HUES48 (cell line): ENCODE results near the gene FBXO45.
"Not testable (repeated sequence)": the region's sequence is repeated elsewhere in the genome, so short reads cannot be mapped to it uniquely, and the experiment has no call there.

Experiments used
- H3K27ac ChIP-seq: one replicate; pipeline ENCODE4 v1.7.0; 2013; ENCODE audit warnings: low read depth, low read length, inconsistent platforms
- H3K27me3 ChIP-seq: 2 replicates; pipeline ENCODE4 v1.6.1; 2013; ENCODE audit warnings: mild to moderate bottlenecking, low read length; ENCODE audit not compliant: control insufficient read depth, insufficient read depth
- H3K36me3 ChIP-seq: 2 replicates; pipeline ENCODE4 v1.6.1; 2013; ENCODE audit warnings: low read length; ENCODE audit not compliant: control insufficient read depth, insufficient read depth
- H3K4me1 ChIP-seq: 2 replicates; pipeline ENCODE4 v1.6.1; 2013; ENCODE audit warnings: mild to moderate bottlenecking, low read length; ENCODE audit not compliant: control insufficient read depth, insufficient read depth
- H3K4me3 ChIP-seq: 2 replicates; pipeline ENCODE4 v1.5.1; 2013; ENCODE audit warnings: mild to moderate bottlenecking, low read depth, low read length
- H3K9ac ChIP-seq: 2 replicates; pipeline ENCODE4 v1.6.1; 2013; ENCODE audit warnings: mild to moderate bottlenecking, low read depth, low read length, moderate library complexity
- H3K9me3 ChIP-seq: 2 replicates; pipeline ENCODE4 v1.6.1; 2013; ENCODE audit warnings: low read length; ENCODE audit not compliant: control insufficient read depth, insufficient read depth

FBXO45 gene, protein sequence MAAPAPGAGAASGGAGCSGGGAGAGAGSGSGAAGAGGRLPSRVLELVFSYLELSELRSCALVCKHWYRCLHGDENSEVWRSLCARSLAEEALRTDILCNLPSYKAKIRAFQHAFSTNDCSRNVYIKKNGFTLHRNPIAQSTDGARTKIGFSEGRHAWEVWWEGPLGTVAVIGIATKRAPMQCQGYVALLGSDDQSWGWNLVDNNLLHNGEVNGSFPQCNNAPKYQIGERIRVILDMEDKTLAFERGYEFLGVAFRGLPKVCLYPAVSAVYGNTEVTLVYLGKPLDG

DNA sequence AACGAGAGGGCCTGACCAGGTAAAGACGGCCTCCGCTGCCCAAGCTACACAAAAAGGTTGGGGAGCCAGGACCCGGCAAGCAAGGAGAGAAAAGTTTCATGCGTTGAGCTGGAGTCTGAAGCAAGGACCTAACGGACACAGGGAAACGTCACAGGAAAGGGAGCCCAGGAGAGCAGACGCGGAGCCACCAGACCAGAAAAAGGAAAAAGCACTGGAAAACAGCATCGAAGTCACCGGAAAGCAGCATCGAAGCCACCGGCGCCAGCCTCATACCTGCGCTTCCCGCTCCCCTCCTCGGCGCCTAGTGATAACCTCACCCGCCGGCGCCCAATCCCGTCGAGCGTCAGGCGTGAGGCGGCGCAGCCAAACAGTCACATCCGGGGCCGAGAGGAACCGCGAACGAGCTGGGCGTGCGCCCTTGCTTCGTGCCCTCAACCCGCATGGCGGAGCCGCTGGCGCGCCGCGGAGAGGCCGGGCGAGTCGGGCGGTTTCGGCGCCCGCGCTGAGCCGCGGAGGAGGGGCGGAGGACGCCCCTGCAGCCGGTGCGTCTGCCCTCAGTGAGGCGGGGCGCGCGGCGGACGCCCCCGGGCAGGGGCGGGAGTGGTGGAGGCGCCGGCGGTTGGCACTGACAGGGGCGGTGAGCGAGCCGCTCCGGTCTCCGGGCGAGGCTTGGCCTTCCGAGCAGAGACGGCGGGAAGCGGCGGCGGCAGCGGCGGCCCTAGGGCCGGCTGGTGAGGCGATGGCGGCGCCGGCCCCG, at the start of gene FBXO45, which contains the start of gene WDR53:
Gene FBXO45, plus strand, starts transcription at position 415 of the 757 bp plus-strand sequence. Its CDS starts 325 bp downstream, at position 740.
Gene WDR53, minus strand, starts transcription at position 309 of the 757 bp plus-strand sequence. CDS start 7,079 bp downstream, outside the sequence.
- H3K4me3 ChIP-seq = peak within 1 kb of the TSS; percentile 95
- H3K9ac ChIP-seq = peak within 1 kb of the TSS; percentile 91
- peak within 1 kb of the TSS; percentile 89 for H3K27ac ChIP-seq
- H3K4me1 ChIP-seq = peaks cover 7% of the 10 kb centered on the region
- no peaks in the 10 kb centered on the region for H3K27me3 ChIP-seq
- no peaks in the 10 kb centered on the region; the same call in 1 of the 2 replicates for H3K36me3 ChIP-seq
- H3K9me3 ChIP-seq = no peaks in the 10 kb centered on the region

DNA sequence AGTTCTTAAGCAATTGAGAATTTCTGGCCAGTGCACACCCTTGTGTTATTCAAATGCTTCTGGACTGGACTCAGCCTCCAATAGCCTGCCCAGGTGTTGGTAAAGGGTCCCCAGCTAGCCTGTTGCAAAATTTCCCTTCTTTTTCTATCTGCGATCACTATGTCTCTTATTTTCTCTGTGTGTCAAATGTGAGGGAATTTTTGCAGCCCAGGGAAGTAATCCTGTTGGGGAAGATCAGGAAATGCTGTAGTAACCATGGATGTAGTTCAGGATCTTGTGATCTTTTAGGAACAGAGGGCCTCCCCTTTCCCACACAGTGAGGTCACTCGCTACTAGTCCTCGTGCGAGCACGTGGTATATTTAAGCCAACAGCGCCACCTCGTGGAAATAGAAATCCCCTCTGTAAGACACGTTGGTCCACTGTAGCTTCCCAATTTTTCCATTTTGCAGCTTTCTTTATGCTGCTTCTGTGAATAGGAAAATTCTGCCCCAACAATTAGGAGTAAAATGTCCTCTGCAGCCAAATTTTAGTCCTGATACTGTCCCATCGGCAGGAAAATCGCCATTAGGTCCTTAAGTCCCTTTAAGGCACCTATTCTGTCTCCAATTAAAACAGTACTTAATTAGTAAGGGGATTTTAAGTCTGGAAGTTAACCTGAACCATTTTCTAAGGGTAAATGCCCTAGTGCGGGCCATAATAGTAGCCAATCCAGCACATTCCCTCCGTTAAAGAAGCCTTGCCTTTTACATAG, 49.3 kb upstream of the FBXO45 start:
- Histone ChIP-seq H3K9me3 (peaks cover 48% of the 10 kb centered on the region), H3K4me3 (no peak overlapping the region), H3K27ac (no peak overlapping the region), H3K27me3 (no peaks in the 10 kb centered on the region), H3K4me1 (no peaks in the 10 kb centered on the region), H3K9ac (no peak overlapping the region), H3K36me3 (no peaks in the 10 kb centered on the region)

DNA sequence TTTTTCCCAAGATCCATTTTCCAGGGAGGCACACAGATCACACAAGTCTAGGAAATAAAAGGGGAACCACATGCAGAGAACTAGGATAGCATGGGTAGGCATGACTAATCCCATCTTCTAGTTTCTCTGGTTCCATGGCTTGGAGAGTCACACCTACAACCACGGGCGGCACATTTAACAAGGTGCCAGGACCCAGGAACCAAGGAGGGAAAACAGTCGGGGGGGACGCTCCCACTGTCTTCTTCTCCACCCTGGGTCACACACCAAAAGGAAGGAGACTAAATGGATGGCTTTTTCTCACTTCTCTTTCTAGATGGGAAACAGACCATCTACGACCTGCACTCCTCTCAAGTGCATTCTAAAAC, 48.8 kb upstream of the FBXO45 start:
- Histone ChIP-seq H3K9me3 (peaks cover 48% of the 10 kb centered on the region), H3K4me3 (no peak overlapping the region), H3K9ac (no peak overlapping the region), H3K4me1 (no peaks in the 10 kb centered on the region), H3K36me3 (no peaks in the 10 kb centered on the region), H3K27ac (no peak overlapping the region), H3K27me3 (no peaks in the 10 kb centered on the region)

DNA sequence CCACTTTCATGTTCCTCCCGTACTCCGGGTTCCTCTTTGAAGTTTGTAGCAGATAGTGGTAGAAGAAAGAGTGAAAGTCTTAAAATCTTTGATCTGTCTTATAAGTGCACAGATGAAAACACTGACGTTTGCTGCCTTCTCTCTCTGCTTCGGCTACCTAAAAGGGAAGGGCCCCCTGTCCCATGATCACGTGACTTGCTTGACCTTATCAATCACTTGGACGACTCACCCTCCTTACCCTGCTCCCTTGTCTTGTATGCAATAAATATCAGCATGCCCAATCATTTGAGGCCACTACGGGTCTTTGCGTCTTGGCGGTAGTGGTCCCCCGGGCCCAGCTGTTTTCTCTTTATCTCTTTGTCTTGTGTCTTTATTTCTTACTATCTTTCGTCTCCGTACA, 47.2 kb upstream of the FBXO45 start:
- H3K9me3 ChIP-seq = peaks cover 48% of the 10 kb centered on the region
- H3K4me1 ChIP-seq, H3K36me3 ChIP-seq: not testable (repeated sequence)

DNA sequence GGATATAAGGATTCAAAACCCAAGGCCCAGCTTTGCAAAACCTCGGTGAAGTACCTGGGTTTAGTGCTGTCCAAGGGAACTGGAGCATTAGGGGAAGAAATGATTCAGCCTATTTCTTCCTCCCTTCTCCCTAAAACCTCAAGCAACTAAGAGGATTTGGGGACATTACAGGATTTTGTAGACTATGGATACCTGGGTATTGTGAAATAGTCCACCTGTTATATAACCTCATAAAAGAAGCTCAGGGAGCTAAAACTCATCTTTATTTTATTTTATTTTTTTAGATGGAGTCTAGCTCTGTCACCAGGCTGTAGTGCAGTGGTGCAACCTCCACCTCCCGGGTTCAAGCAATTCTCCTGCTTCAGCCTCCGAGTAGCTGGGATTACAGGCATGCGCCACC, 44.6 kb upstream of the FBXO45 start:
- H3K9ac ChIP-seq = no peak overlapping the region
- peaks cover 31% of the 10 kb centered on the region for H3K9me3 ChIP-seq
- no peak overlapping the region for H3K27ac ChIP-seq
- H3K36me3 ChIP-seq = no peaks in the 10 kb centered on the region
- H3K4me3 ChIP-seq = no peak overlapping the region
- H3K4me1 ChIP-seq = no peaks in the 10 kb centered on the region
- no peaks in the 10 kb centered on the region for H3K27me3 ChIP-seq

More for the DNA sequence above, 47.2 kb upstream of the FBXO45 start:
- H3K9ac ChIP-seq, H3K4me3 ChIP-seq, H3K27ac ChIP-seq, H3K27me3 ChIP-seq: not testable (repeated sequence)

DNA sequence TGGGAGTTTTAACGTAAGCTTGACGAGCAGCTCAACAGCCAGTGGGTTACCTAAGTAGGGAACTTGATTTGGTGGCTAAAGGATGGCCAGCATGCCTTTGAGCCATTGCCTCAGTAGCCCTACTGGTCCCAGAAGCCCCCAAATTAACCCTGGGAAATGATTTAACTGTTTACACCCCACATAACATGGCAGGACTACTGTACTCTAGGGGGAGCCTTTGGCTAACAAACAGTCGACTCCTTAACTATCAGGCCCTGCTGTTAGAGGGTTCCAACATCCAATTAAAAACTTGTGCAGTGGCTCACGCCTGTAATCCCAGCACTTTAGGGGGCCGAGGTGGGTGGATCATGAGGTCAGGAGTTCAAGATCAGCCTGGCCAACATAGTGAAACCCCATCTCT, 43.9 kb upstream of the FBXO45 start:
- Histone ChIP-seq H3K27ac (no peak overlapping the region), H3K36me3 (no peaks in the 10 kb centered on the region), H3K9me3 (peaks cover 24% of the 10 kb centered on the region), H3K9ac (no peak overlapping the region), H3K4me1 (no peaks in the 10 kb centered on the region), H3K4me3 (no peak overlapping the region), H3K27me3 (no peaks in the 10 kb centered on the region)

DNA sequence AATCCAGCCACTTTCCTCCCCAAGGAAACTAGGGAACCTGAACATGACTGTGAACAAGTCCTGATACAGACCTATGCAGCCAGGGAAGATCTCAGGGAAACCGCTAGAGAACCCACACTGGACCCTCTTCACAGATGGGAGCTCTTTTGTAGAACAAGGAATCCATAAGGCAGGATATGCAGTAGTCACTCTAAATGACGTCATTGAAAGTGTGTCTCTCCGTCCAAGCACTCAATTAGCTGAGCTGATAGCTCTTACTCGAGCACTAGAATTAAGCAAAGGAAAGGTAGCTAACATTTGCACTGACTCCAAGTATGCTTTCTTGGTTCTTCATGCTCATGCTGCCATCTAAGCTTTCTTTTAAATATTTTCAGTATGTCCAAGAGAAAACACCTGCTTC, 43.3 kb upstream of the FBXO45 start:
- Histone ChIP-seq H3K36me3 (no peaks in the 10 kb centered on the region), H3K9me3 (peaks cover 18% of the 10 kb centered on the region), H3K4me3 (no peak overlapping the region), H3K9ac (no peak overlapping the region), H3K4me1 (no peaks in the 10 kb centered on the region), H3K27ac (no peak overlapping the region), H3K27me3 (no peaks in the 10 kb centered on the region)

DNA sequence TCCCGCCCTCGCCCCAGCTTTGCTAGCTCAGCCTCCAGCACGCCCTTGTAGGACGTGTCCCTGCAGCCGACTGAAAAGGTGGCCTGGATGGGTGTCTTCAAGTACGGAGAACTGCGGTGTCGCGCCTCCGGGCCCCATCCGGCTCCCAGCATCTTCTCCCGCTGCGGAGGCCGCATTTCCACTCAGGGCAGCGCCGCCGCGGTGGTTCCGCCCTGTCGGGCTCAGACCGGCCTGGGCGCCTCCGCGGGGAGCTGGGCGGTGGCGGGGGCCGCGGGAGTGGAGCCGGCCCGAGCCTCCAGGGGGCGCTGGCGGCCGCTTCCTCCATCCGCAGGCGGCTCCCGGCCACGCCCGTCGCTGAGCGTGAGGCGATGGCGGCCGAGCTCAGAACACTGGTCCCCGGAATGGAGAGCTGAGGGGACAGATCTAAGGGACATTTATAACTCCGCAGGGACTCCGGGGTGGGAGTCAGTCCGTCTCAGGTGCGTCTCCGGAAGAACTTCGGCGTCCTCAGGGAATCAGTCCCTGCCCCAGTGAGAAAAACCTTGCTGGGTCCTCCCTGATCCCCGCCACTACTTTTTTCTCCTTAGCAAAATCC, 39.7 kb upstream of the FBXO45 start:
- Histone ChIP-seq H3K9ac (peak overlapping the region; percentile 75), H3K36me3 (no peaks in the 10 kb centered on the region), H3K9me3 (peaks cover 7% of the 10 kb centered on the region; the same call in 1 of the 2 replicates), H3K27ac (no peak overlapping the region), H3K4me1 (peaks cover 7% of the 10 kb centered on the region; the same call in 1 of the 2 replicates), H3K4me3 (peak overlapping the region; percentile 66), H3K27me3 (no peaks in the 10 kb centered on the region)

DNA sequence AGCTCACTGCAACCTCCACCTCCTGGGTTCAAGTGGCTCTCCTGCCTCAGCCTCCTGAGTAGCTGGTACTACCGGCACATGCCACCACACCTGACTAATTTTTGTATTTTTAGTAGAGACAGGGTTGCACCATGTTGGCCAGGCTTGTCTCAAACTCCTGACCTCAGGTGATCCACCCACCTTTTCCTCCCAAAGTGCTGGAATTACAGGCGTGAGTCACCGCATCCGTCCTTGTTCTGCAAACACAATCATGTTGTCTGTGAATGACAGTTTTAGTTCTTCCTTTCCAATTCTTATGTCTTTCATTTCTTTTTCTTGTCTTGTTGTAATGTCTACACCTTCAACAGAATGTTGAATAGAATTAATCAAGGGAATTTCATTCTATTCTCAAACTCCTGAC, 37.0 kb upstream of the FBXO45 start:
- Histone ChIP-seq H3K9ac (no peak overlapping the region), H3K9me3 (peaks cover 7% of the 10 kb centered on the region; the same call in 1 of the 2 replicates), H3K36me3 (no peaks in the 10 kb centered on the region), H3K27ac (no peak overlapping the region), H3K27me3 (no peaks in the 10 kb centered on the region), H3K4me3 (no peak overlapping the region), H3K4me1 (peaks cover 7% of the 10 kb centered on the region; the same call in 1 of the 2 replicates)

DNA sequence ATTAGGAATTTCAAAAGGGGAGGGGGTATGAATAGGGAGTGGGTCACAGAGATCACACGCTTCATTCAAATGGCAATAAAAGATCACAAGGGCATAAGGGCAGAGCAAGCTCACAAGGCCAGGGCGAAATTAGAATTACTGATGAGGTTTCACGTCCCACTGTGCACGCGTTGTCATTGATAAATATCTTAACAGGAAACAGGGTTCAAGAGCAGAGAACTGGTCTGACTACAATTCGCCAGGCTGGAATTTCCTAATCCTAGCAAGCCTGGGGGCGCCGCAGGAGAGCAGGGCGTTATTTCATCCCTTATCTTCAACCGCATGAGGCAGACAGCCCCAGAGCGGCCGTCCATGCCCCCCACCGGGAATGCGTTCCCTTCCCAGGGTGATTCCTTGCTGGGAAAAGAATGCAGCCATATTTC, 35.2 kb upstream of the FBXO45 start:
- peak overlapping the region; percentile 82 for H3K27ac ChIP-seq
- H3K36me3 ChIP-seq = no peaks in the 10 kb centered on the region
- H3K9ac ChIP-seq = no peak overlapping the region
- H3K4me1 ChIP-seq = peaks cover 7% of the 10 kb centered on the region; the same call in 1 of the 2 replicates
- H3K9me3 ChIP-seq = peaks cover 7% of the 10 kb centered on the region; the same call in 1 of the 2 replicates
- H3K4me3 ChIP-seq = no peak overlapping the region
- no peaks in the 10 kb centered on the region for H3K27me3 ChIP-seq
